Astrocyte (in vitro differentiated cells and primary cell): ENCODE data around the gene DPP9. TPM values are rescaled to one million over a fixed set of nuclear protein-coding genes. Genes with fewer than 3 reads are reported as not detected.

ENCODE experiments used
- DNase-seq: peaks from one replicate; pipeline ENCODE4 v3.0.0-alpha.2; 2010; ENCODE audit warnings: low read depth
- FAIRE-seq: peaks from 2 replicates; lab custom pipeline; 2011; peaks lifted over from hg19 to GRCh38; lab: Jason Lieb, UNC
- H2AFZ ChIP-seq: 2 replicates; pipeline ENCODE4 v1.6.0; 2012; ENCODE audit warnings: low read depth, low read length, inconsistent platforms
- H3K27ac ChIP-seq: 2 replicates; pipeline ENCODE4 v1.5.1; 2011; ENCODE audit warnings: low read depth, low read length, inconsistent platforms
- H3K27me3 ChIP-seq: 2 replicates; pipeline ENCODE4 v1.6.0; 2011; ENCODE audit warnings: low read length, inconsistent platforms; ENCODE audit not compliant: insufficient read depth
- H3K36me3 ChIP-seq: 2 replicates; pipeline ENCODE4 v1.5.1; 2011; ENCODE audit warnings: low read length, inconsistent platforms; ENCODE audit not compliant: insufficient read depth
- H3K4me1 ChIP-seq: 2 replicates; pipeline ENCODE4 v1.5.1; 2011; ENCODE audit warnings: low read length, inconsistent platforms; ENCODE audit not compliant: insufficient read depth
- H3K4me2 ChIP-seq: 2 replicates; pipeline ENCODE4 v1.6.0; 2012; ENCODE audit warnings: low read length, inconsistent platforms
- H3K4me3 ChIP-seq: 2 replicates; pipeline ENCODE4 v1.5.1; 2011; ENCODE audit warnings: low read depth, mild to moderate bottlenecking, low read length, inconsistent platforms; ENCODE audit not compliant: insufficient read depth
- H3K79me2 ChIP-seq: 2 replicates; pipeline ENCODE4 v1.6.0; 2012; ENCODE audit warnings: mild to moderate bottlenecking, low read length, inconsistent platforms; ENCODE audit not compliant: insufficient read depth
- H3K9ac ChIP-seq: 2 replicates; pipeline ENCODE4 v1.6.0; 2012; ENCODE audit warnings: mild to moderate bottlenecking, low read length, inconsistent platforms
- H3K9me3 ChIP-seq: 2 replicates; pipeline ENCODE4 v1.5.1; 2012; ENCODE audit warnings: low read depth, mild to moderate bottlenecking, low read length, inconsistent platforms; ENCODE audit not compliant: insufficient read depth
- H4K20me1 ChIP-seq: 2 replicates; pipeline ENCODE4 v1.6.0; 2012; ENCODE audit warnings: low read length, inconsistent platforms; ENCODE audit not compliant: insufficient read depth
- H3K27ac Mint-ChIP-seq: one replicate; pipeline ENCODE4 v1.8.0; 2021; ENCODE audit warnings: mild to moderate bottlenecking, mixed read lengths; ENCODE audit not compliant: unreplicated experiment
- H3K27me3 Mint-ChIP-seq: one replicate; pipeline ENCODE4 v1.8.0; 2021; ENCODE audit warnings: low read depth, mixed read lengths; ENCODE audit not compliant: unreplicated experiment
- H3K36me3 Mint-ChIP-seq: one replicate; pipeline ENCODE4 v1.8.0; 2021; ENCODE audit warnings: low read depth, mixed read lengths; ENCODE audit not compliant: unreplicated experiment
- H3K4me1 Mint-ChIP-seq: one replicate; pipeline ENCODE4 v1.8.0; 2021; ENCODE audit warnings: low read depth, mixed read lengths; ENCODE audit not compliant: unreplicated experiment
- H3K4me3 Mint-ChIP-seq: one replicate; pipeline ENCODE4 v1.8.0; 2021; ENCODE audit warnings: mild to moderate bottlenecking, moderate library complexity, mixed read lengths; ENCODE audit not compliant: unreplicated experiment
- H3K9me3 Mint-ChIP-seq: one replicate; pipeline ENCODE4 v1.8.0; 2021; ENCODE audit warnings: mild to moderate bottlenecking, mixed read lengths; ENCODE audit not compliant: unreplicated experiment
- EZH2 ChIP-seq: IDR thresholded peaks from 2 replicates; pipeline ENCODE4 v1.6.1; 2012; ENCODE audit warnings: mild to moderate bottlenecking, low read length, inconsistent platforms; ENCODE audit not compliant: insufficient read depth
- total RNA-seq: library from RNA; stranded (reverse); gene quantifications from 2 replicates; pipeline ENCODE4 v1.2.1, GENCODE V29; 2021
- TF ChIP-seq, protein P1 (sequence below): IDR thresholded peaks from 2 replicates; pipeline ENCODE4 v1.5.1; 2011; ENCODE audit warnings: low read depth, mild to moderate bottlenecking, inconsistent platforms, low read length, moderate library complexity; ENCODE audit not compliant: insufficient read depth

DPP9 gene
- total RNA-seq, 1 donor from 2014 or later: 50.0 TPM

DNA sequence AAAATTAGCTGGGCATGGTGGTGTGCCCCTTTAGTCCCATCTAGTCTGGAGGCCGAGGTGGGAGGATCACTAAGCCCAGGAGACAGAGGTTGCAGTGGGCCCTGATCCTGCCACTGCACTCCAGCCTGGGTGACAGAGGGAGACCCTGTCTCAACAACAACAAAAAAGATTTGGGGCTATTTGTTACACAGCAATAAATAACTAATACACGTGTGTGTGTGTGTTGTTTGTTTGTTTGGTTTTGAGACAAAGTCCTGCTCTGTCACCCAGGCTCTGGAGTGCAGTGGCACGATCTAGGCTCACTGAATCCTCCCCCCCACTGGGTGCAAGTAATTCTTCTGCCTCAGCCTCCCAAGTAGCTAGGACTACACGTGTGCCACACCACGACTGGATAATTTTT lies 35.0 kb upstream of the DPP9 start:
- H3K4me1 ChIP-seq: peaks cover 6% of the 10 kb centered on the region
- Mint-ChIP-seq H3K27ac (no peak overlapping the region), H3K4me1 (peaks cover 2% of the 10 kb centered on the region), H3K9me3 (peaks cover 4% of the 10 kb centered on the region), H3K36me3 (no peaks in the 10 kb centered on the region), H3K27me3 (peaks cover 29% of the 10 kb centered on the region), H3K4me3 (no peak overlapping the region)
- DNase-seq (no peak), FAIRE-seq (no peak)
- H3K27ac ChIP-seq: no peak overlapping the region
- H3K9ac ChIP-seq: no peak overlapping the region
- H3K9me3 ChIP-seq: no peaks in the 10 kb centered on the region
- H3K36me3 ChIP-seq: no peaks in the 10 kb centered on the region
- no peaks in the 10 kb centered on the region for H3K79me2 ChIP-seq
- peaks cover 21% of the 10 kb centered on the region for H3K27me3 ChIP-seq
- TF ChIP-seq EZH2: no peak
- TF ChIP-seq, protein P1, sequence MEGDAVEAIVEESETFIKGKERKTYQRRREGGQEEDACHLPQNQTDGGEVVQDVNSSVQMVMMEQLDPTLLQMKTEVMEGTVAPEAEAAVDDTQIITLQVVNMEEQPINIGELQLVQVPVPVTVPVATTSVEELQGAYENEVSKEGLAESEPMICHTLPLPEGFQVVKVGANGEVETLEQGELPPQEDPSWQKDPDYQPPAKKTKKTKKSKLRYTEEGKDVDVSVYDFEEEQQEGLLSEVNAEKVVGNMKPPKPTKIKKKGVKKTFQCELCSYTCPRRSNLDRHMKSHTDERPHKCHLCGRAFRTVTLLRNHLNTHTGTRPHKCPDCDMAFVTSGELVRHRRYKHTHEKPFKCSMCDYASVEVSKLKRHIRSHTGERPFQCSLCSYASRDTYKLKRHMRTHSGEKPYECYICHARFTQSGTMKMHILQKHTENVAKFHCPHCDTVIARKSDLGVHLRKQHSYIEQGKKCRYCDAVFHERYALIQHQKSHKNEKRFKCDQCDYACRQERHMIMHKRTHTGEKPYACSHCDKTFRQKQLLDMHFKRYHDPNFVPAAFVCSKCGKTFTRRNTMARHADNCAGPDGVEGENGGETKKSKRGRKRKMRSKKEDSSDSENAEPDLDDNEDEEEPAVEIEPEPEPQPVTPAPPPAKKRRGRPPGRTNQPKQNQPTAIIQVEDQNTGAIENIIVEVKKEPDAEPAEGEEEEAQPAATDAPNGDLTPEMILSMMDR: no peak
- H3K4me3 ChIP-seq: no peak overlapping the region
- H4K20me1 ChIP-seq: no peaks in the 10 kb centered on the region
- H2AFZ ChIP-seq: no peak overlapping the region
- H3K4me2 ChIP-seq: no peak overlapping the region

DNA sequence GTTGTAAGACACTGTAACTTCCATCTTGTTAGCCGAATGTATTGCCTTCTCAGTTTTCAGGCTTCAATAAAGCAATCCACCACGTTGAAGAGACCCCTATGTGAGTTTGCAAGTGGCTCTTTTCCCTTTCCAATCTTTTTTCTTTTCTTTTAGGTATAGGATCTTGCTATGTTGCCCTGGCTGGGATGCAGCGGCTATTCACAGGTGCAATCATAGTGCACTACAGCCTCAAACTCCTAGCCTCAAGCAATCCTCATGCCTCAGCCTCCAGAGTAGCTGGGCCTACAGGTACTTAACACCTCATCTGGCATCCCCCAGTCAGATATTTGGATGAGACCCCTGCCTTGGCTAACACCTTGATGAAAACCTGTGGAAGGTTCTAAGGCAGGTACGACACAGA lies 34.4 kb upstream of the DPP9 start:
- H4K20me1 ChIP-seq: no peaks in the 10 kb centered on the region
- no peaks in the 10 kb centered on the region for H3K36me3 ChIP-seq
- H3K4me1 ChIP-seq: peaks cover 6% of the 10 kb centered on the region
- no peak overlapping the region for H3K9ac ChIP-seq
- TF ChIP-seq, protein P1: no peak
- no peak for TF ChIP-seq EZH2
- no peaks in the 10 kb centered on the region for H3K9me3 ChIP-seq
- peaks cover 4% of the 10 kb centered on the region for H3K9me3 Mint-ChIP-seq
- no peak overlapping the region for H3K4me2 ChIP-seq
- peaks cover 27% of the 10 kb centered on the region for H3K27me3 Mint-ChIP-seq
- H3K27me3 ChIP-seq: peaks cover 15% of the 10 kb centered on the region
- H3K4me3 ChIP-seq: no peak overlapping the region
- no peak overlapping the region for H3K4me3 Mint-ChIP-seq
- FAIRE-seq: no peak
- H3K4me1 Mint-ChIP-seq: peaks cover 2% of the 10 kb centered on the region
- no peak for DNase-seq
- H3K27ac ChIP-seq: no peak overlapping the region
- no peaks in the 10 kb centered on the region for H3K79me2 ChIP-seq
- H2AFZ ChIP-seq: no peak overlapping the region
- H3K36me3 Mint-ChIP-seq: no peaks in the 10 kb centered on the region
- no peak overlapping the region for H3K27ac Mint-ChIP-seq

DNA sequence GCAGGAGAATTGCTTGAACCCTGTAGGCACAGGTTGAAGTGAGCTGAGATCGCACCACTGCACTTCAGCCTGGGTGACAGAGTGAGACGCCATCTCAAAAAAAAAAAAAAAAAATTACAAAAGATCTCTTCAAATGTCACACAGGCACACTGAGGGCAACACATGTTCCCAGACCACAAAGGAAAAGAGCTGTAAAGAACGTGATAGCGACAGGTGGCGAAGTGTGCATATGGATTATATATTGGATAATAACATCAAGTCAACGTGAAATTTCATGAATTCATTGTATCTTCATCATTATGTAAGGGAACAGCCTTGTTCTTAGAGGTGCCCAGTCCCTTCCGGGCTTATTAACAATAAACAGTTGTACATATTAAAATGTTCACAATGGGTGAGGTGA lies 31.8 kb upstream of the DPP9 start:
- Mint-ChIP-seq H3K4me1 (peaks cover 2% of the 10 kb centered on the region), H3K9me3 (peaks cover 4% of the 10 kb centered on the region), H3K4me3 (no peak overlapping the region), H3K36me3 (no peaks in the 10 kb centered on the region), H3K27ac (no peak overlapping the region), H3K27me3 (peaks cover 11% of the 10 kb centered on the region)
- no peak for FAIRE-seq
- Histone ChIP-seq H3K4me2 (no peak overlapping the region), H4K20me1 (no peaks in the 10 kb centered on the region), H3K4me1 (peaks cover 6% of the 10 kb centered on the region), H3K27ac (no peak overlapping the region), H3K79me2 (no peaks in the 10 kb centered on the region), H2AFZ (no peak overlapping the region), H3K36me3 (no peaks in the 10 kb centered on the region), H3K27me3 (peaks cover 4% of the 10 kb centered on the region), H3K4me3 (no peak overlapping the region), H3K9ac (no peak overlapping the region), H3K9me3 (no peaks in the 10 kb centered on the region)
- no peak for TF ChIP-seq EZH2
- TF ChIP-seq, protein P1: no peak
- no peak for DNase-seq
